Endothelial cell of umbilical vein (primary cell): Measurements from ENCODE around the gene CCDC183.

Source experiments
- EZH2 ChIP-seq: IDR thresholded peaks from 2 replicates; pipeline ENCODE4 v1.6.1; 2012; ENCODE audit warnings: borderline replicate concordance, low read depth, mild to moderate bottlenecking, moderate library complexity, low read length, inconsistent platforms; ENCODE audit not compliant: severe bottlenecking
- POLR2AphosphoS5 ChIP-seq: IDR thresholded peaks from 2 replicates; pipeline ENCODE4 v1.6.1; 2012; ENCODE audit warnings: low read depth, mild to moderate bottlenecking, control low read depth, low read length, moderate library complexity; ENCODE audit not compliant: insufficient read depth
- TF ChIP-seq, protein P1 (sequence below), 2 donors: IDR thresholded peaks; 1 replicate in 1 of 2; 2 replicates in 1 of 2; pipeline ENCODE4 v1.5.1; 2011; ENCODE audit warnings: low read length in 2 of 2, mild to moderate bottlenecking in 2 of 2, moderate library complexity in 2 of 2, control low read depth in 1 of 2, inconsistent platforms in 1 of 2, low read depth in 1 of 2; ENCODE audit not compliant: insufficient read depth in 1 of 2; ENCODE audit errors: extremely low read depth in 1 of 2

DNA sequence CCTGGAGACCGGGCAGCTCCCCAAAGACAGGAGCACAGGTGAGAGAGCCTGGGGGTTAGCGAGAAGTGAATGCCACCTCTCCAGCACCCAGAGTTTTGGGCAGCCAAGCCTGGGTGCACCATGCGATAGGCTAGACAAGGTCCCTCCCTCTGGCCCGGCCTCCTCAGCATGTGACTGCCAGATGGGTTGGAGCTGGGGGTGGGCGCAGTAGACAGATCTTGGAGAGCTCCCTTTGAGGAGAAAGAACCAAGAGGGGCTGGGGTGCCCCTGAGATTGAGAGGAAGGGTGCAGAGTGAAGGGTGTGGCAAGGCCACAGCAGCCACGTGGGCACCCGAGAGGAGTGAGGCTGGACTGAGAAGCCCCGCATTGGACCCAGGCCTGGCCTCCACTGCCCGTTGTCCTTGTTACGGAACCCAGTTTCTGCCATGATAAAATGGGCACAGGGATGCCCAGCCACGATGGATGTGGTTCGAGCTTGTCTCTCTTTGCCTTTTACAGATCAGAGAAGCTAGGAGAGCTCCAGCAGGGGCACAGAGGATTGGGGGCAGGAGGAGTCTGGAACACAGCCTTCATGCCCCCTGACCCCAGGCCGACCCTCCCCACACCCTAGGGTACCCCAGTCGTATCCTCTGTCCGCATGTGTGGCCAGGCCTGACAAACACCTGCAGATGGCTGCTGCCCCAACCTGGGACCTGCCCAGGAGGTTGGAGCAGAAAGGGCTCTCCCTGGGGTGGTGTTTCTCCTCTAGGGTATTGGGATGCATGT is 3.6 kb upstream of the CCDC183 start:
- TF ChIP-seq, protein P1, sequence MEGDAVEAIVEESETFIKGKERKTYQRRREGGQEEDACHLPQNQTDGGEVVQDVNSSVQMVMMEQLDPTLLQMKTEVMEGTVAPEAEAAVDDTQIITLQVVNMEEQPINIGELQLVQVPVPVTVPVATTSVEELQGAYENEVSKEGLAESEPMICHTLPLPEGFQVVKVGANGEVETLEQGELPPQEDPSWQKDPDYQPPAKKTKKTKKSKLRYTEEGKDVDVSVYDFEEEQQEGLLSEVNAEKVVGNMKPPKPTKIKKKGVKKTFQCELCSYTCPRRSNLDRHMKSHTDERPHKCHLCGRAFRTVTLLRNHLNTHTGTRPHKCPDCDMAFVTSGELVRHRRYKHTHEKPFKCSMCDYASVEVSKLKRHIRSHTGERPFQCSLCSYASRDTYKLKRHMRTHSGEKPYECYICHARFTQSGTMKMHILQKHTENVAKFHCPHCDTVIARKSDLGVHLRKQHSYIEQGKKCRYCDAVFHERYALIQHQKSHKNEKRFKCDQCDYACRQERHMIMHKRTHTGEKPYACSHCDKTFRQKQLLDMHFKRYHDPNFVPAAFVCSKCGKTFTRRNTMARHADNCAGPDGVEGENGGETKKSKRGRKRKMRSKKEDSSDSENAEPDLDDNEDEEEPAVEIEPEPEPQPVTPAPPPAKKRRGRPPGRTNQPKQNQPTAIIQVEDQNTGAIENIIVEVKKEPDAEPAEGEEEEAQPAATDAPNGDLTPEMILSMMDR (IDR thresholded peaks at IDR 0.05; ENCODE audit: extremely low read depth in 1 of 2, insufficient read depth in 1 of 2, low read depth in 1 of 2, low read length in 2 of 2), result no peak
- no peak for TF ChIP-seq EZH2
- TF ChIP-seq POLR2AphosphoS5, result no peak
